OCI-LY3 (cell line): ENCODE data around the gene COX6B2.

Experiments
- H2AFZ ChIP-seq: fragments of 200-600, 300-600 bp; shearing (Covaris generic); 2 replicates; pipeline ENCODE4 v1.6.0; 2014; ENCODE audit warnings: antibody characterized with exemption, low read depth, low read length
- H3K27ac ChIP-seq: fragments of 200-600, 300-600 bp; sonication (generic); 2 replicates; pipeline ENCODE4 v1.5.1; 2014; ENCODE audit warnings: mild to moderate bottlenecking, low read length, moderate library complexity, mixed read lengths
- H3K27me3 ChIP-seq: fragments of 200-600, 300-600 bp; sonication (generic); 2 replicates; pipeline ENCODE4 v1.6.1; 2014; ENCODE audit warnings: low read depth, low read length, mixed read lengths
- H3K36me3 ChIP-seq: fragments of 200-600, 300-600 bp; sonication (generic); replicated peaks from 2 replicates; pipeline ENCODE3; 2014; ENCODE audit warnings: low read depth, low read length, mixed read lengths
- H3K4me1 ChIP-seq: fragments of 300-600, 200-600 bp; sonication (generic); 2 replicates; pipeline ENCODE4 v1.6.1; 2014; ENCODE audit warnings: low read length, mixed read lengths
- H3K4me2 ChIP-seq: fragments of 200-600, 300-600 bp; sonication (generic); 2 replicates; pipeline ENCODE4 v1.6.1; 2014; ENCODE audit warnings: low read length, mixed read lengths
- H3K4me3 ChIP-seq: fragments of 300-600, 200-600 bp; sonication (generic); 2 replicates; pipeline ENCODE4 v1.5.1; 2014; ENCODE audit warnings: antibody characterized with exemption, mild to moderate bottlenecking, low read length, moderate library complexity
- H3K79me2 ChIP-seq: fragments of 300-600, 200-600 bp; shearing (Covaris generic); 2 replicates; pipeline ENCODE4 v1.6.1; 2014; ENCODE audit warnings: mild to moderate bottlenecking, low read length, mixed read lengths
- H3K9ac ChIP-seq: fragments of 300-600, 200-600 bp; shearing (Covaris generic); 2 replicates; pipeline ENCODE4 v1.6.0; 2014; ENCODE audit warnings: mild to moderate bottlenecking, low read length, moderate library complexity
- H3K9me3 ChIP-seq: fragments of 200-600, 300-600 bp; shearing (Covaris generic); 2 replicates; pipeline ENCODE4 v1.6.1; 2014; ENCODE audit warnings: low read length, mixed read lengths; ENCODE audit not compliant: insufficient read depth
- H4K20me1 ChIP-seq: fragments of 200-600, 300-600 bp; sonication (generic); 2 replicates; pipeline ENCODE4 v1.6.1; 2016; ENCODE audit warnings: low read length, mixed read lengths; ENCODE audit not compliant: insufficient read depth
- CTCF ChIP-seq: fragments of 200-600, 300-600 bp; sonication (generic); IDR thresholded peaks from 2 replicates; pipeline ENCODE4 v1.5.1; 2014; ENCODE audit warnings: antibody characterized with exemption, low read length, low read depth
- EZH2phosphoT487 ChIP-seq: fragments of 200-600 bp; shearing (Covaris generic); IDR thresholded peaks from 2 replicates; pipeline ENCODE4 v1.6.1; 2018; ENCODE audit warnings: antibody characterized with exemption, mixed run types, low read depth

Gene COX6B2

GRCh38 chr19:55311797-55312196 lies 42.7 kb downstream of the COX6B2 start:
- Histone ChIP-seq H4K20me1 (no peaks in the 10 kb centered on the region), H3K79me2 (no peaks in the 10 kb centered on the region), H3K4me3 (no peak overlapping the region), H3K9me3 (no peaks in the 10 kb centered on the region), H2AFZ (no peak overlapping the region), H3K4me2 (no peak overlapping the region), H3K4me1 (no peaks in the 10 kb centered on the region), H3K36me3 (no peaks in the 10 kb centered on the region), H3K9ac (no peak overlapping the region), H3K27ac (no peak overlapping the region), H3K27me3 (no peaks in the 10 kb centered on the region)
- TF ChIP-seq CTCF, result no peak
- TF ChIP-seq EZH2phosphoT487, result no peak

GRCh38 chr19:55311397-55311796 lies 43.1 kb downstream of the COX6B2 start:
- Histone ChIP-seq H3K27me3 (no peaks in the 10 kb centered on the region), H3K27ac (no peak overlapping the region), H2AFZ (no peak overlapping the region), H3K4me3 (no peak overlapping the region), H3K79me2 (no peaks in the 10 kb centered on the region), H3K9me3 (no peaks in the 10 kb centered on the region), H3K4me2 (no peak overlapping the region), H3K36me3 (no peaks in the 10 kb centered on the region), H3K9ac (no peak overlapping the region), H4K20me1 (no peaks in the 10 kb centered on the region), H3K4me1 (no peaks in the 10 kb centered on the region)
- no peak for TF ChIP-seq CTCF
- TF ChIP-seq EZH2phosphoT487, result no peak

GRCh38 chr19:55310498-55310897 lies 44.0 kb downstream of the COX6B2 start:
- H3K36me3 ChIP-seq, result no peaks in the 10 kb centered on the region
- no peak overlapping the region for H3K4me2 ChIP-seq
- H3K27ac ChIP-seq, result no peak overlapping the region
- no peaks in the 10 kb centered on the region for H3K4me1 ChIP-seq
- H3K9ac ChIP-seq, result no peak overlapping the region
- no peak overlapping the region for H2AFZ ChIP-seq
- TF ChIP-seq EZH2phosphoT487 (no peak), CTCF (no peak)
- no peaks in the 10 kb centered on the region for H4K20me1 ChIP-seq
- no peaks in the 10 kb centered on the region for H3K9me3 ChIP-seq
- no peaks in the 10 kb centered on the region for H3K27me3 ChIP-seq
- H3K4me3 ChIP-seq, result no peak overlapping the region
- no peaks in the 10 kb centered on the region for H3K79me2 ChIP-seq

- TF ChIP-seq EZH2phosphoT487 (no peak), CTCF (no peak)
- Histone ChIP-seq H2AFZ (no peak overlapping the region), H3K27me3 (no peaks in the 10 kb centered on the region), H3K4me1 (no peaks in the 10 kb centered on the region), H3K36me3 (no peaks in the 10 kb centered on the region), H3K27ac (no peak overlapping the region), H4K20me1 (no peaks in the 10 kb centered on the region), H3K4me2 (no peak overlapping the region), H3K9ac (no peak overlapping the region), H3K4me3 (no peak overlapping the region), H3K9me3 (no peaks in the 10 kb centered on the region), H3K79me2 (no peaks in the 10 kb centered on the region)
Measured at GRCh38 chr19:55309448-55309847, 45.1 kb downstream of the COX6B2 start.
